GM12878 (cell line): ENCODE data around the gene GDI2. TPM values are rescaled to one million over a fixed set of nuclear protein-coding genes. Genes with fewer than 3 reads are reported as not detected.

ENCODE experiments used
- NR2F1 ChIP-seq: fragments of 450-650 bp; conservative IDR thresholded peaks from 2 replicates; pipeline ENCODE4 v1.6.1; 2017; ENCODE audit warnings: mild to moderate bottlenecking
- RAD21 ChIP-seq: IDR thresholded peaks from 2 replicates; pipeline ENCODE4 v1.6.1; 2011; ENCODE audit warnings: mild to moderate bottlenecking, low read depth, low read length, moderate library complexity; ENCODE audit not compliant: insufficient read depth
- TBL1XR1 ChIP-seq: IDR thresholded peaks from 2 replicates; pipeline ENCODE4 v1.6.1; 2012; ENCODE audit warnings: low read depth, low read length, improper control_type of control experiment
- USF2 ChIP-seq: IDR thresholded peaks from 2 replicates; pipeline ENCODE4 v1.6.1; 2011; ENCODE audit warnings: low read depth, low read length, improper control_type of control experiment, borderline replicate concordance
- ZBTB33 ChIP-seq: fragments of 450-650 bp; IDR thresholded peaks from 2 replicates; pipeline ENCODE4 v1.6.1; 2017; ENCODE audit warnings: mild to moderate bottlenecking
- ZNF687 ChIP-seq: fragments of 450-650 bp; IDR thresholded peaks from 2 replicates; pipeline ENCODE4 v1.6.1; 2017; ENCODE audit warnings: mild to moderate bottlenecking, moderate library complexity
- polyA plus RNA-seq, 11 experiments: library from polyadenylated mRNA; depleted of rRNA in 4 of 11; unstranded in 6 of 11; stranded (reverse) in 5 of 11; fragments of >200 nt; fragmentation: Nextera tagmentation in 4 of 11; fragmentation: Illumina TruSeq in 1 of 11; extraction: Ambion mirVana in 4 of 11; extraction: Trizol in 1 of 11; gene quantifications; 1 replicate in 1 of 11; 2 replicates in 10 of 11; pipeline versions ENCODE4 v1.2.1 to v1.2.3, GENCODE V29; 2011 to 2016; ENCODE audit warnings: inconsistent platforms in 2 of 11, missing spikeins in 2 of 11, low read depth in 1 of 11
- total RNA-seq, 4 experiments: library from RNA; depleted of rRNA in 3 of 4; stranded (reverse); fragments of >200 nt in 3 of 4; fragmentation: Illumina TruSeq in 1 of 4; extraction: Trizol in 1 of 4; gene quantifications; 2 replicates each; pipeline versions ENCODE4 v1.2.1 to v1.2.3, GENCODE V29; 2013 to 2021

GDI2 gene
- total and polyA plus RNA-seq, 10 of the 15 experiments (the other 5 are each of a cell fraction or from before 2014, with no cell fraction given), result 261 to 395 (median 276) TPM

GRCh38 chr10:5862360-5862961 is 49.2 kb upstream of the GDI2 start (continued):
- TF ChIP-seq ZNF687, result peak; percentile 74
- no peak for TF ChIP-seq RAD21
- TF ChIP-seq ZBTB33, result no peak
- TF ChIP-seq NR2F1, result peak; percentile 100
- no peak for TF ChIP-seq USF2
- peak; percentile 98 for TF ChIP-seq TBL1XR1
